Measurements from ENCODE around the gene LAMB3. TPM values are rescaled to one million over a fixed set of nuclear protein-coding genes. Genes with fewer than 3 reads are reported as not detected.

LAMB3 gene
- total and polyA plus RNA-seq, 2 donors (not counting 1 experiment from before 2014, with no cell fraction given): 0.33 to 0.37 TPM

GRCh38 chr1:209688746-209689234, 36.6 kb upstream of the LAMB3 start:
- Mint-ChIP-seq H3K4me1 (peaks cover 3% of the 10 kb centered on the region), H3K4me3 (no peak overlapping the region), H3K9me3 (ENCODE audit: insufficient read depth) (no peaks in the 10 kb centered on the region), H3K27me3 (peaks cover 19% of the 10 kb centered on the region), H3K27ac (no peak overlapping the region)
- peaks cover 4 to 7% of the 10 kb centered on the region in 2 donors for H3K4me1 ChIP-seq (ENCODE audit: control insufficient read depth in 2 of 2, insufficient read depth in 2 of 2, low read length in 2 of 2)
- no peaks in the 10 kb centered on the region for H4K20me1 ChIP-seq (ENCODE audit: control insufficient read depth, insufficient read depth, low read length, poor library complexity, severe bottlenecking)
- ATAC-seq (ENCODE audit: low read depth) (no peak), DNase-seq (no peak)
- CTCF ChIA-PET: interaction anchor here (1.2 to 2.4 kb wide), 2 partner anchors 8 to 119 kb away, joined by 4 to 9 read pairs; no protein-coding TSS in a partner anchor
- WGBS (ENCODE audit: insufficient coverage): no CpG with 5 or more reads among the region's 1 CpG
- no peak overlapping the region for H3K4me3 ChIP-seq (ENCODE audit: control extremely low read depth in 1 of 5, extremely low read depth in 1 of 5, insufficient read depth in 1 of 5, low read depth in 2 of 5, low read length in 4 of 5)
- intact Hi-C loops (cut with micrococcal nuclease): no loop called here
- H3K27me3 ChIP-seq (replicated peaks in 1 of 4; ENCODE audit: control extremely low read depth in 1 of 4, control insufficient read depth in 3 of 4, insufficient read depth in 4 of 4, low read length in 3 of 4): peaks cover 0 to 8% (median 3%) of the 10 kb centered on the region in 4 experiments
- TF ChIP-seq EZH2 (IDR thresholded peaks at IDR 0.05; ENCODE audit: borderline replicate concordance, insufficient read depth, low read depth, low read length, poor library complexity, severe bottlenecking): no peak
- TF ChIP-seq CTCF (IDR thresholded peaks at IDR 0.05): no peak
- no peaks in the 10 kb centered on the region for H3K36me3 ChIP-seq (replicated peaks in 1 of 2; ENCODE audit: control extremely low read depth in 1 of 2, control insufficient read depth in 1 of 2, extremely low read depth in 1 of 2, insufficient read depth in 2 of 2, low read length in 1 of 2)
- H3K9ac ChIP-seq (ENCODE audit: low read length): no peak overlapping the region
- H2AFZ ChIP-seq (ENCODE audit: insufficient read depth, low read depth, low read length, poor library complexity, severe bottlenecking): no peak overlapping the region
- H3K79me2 ChIP-seq (ENCODE audit: control insufficient read depth, insufficient read depth, low read length): no peaks in the 10 kb centered on the region
- no peak overlapping the region for H3K27ac ChIP-seq (ENCODE audit: low read length in 2 of 2)
- no peaks in the 10 kb centered on the region for H3K9me3 ChIP-seq (ENCODE audit: control extremely low read depth in 1 of 3, control insufficient read depth in 2 of 3, insufficient read depth in 1 of 3, low read length in 2 of 3)
- no peak overlapping the region for H3K4me2 ChIP-seq (replicated peaks; ENCODE audit: low read depth, low read length, poor library complexity, severe bottlenecking)
- POLR2A ChIA-PET: no interaction called here

- ATAC-seq (ENCODE audit: low read depth) (no peak), DNase-seq (no peak)
- Histone ChIP-seq H3K9me3 (ENCODE audit: control extremely low read depth in 1 of 3, control insufficient read depth in 2 of 3, insufficient read depth in 1 of 3, low read length in 2 of 3) (no peaks in the 10 kb centered on the region), H3K4me2 (replicated peaks; ENCODE audit: low read depth, low read length, poor library complexity, severe bottlenecking) (no peak overlapping the region), H3K79me2 (ENCODE audit: control insufficient read depth, insufficient read depth, low read length) (no peaks in the 10 kb centered on the region), H3K27ac (ENCODE audit: low read length in 2 of 2) (no peak overlapping the region), H4K20me1 (ENCODE audit: control insufficient read depth, insufficient read depth, low read length, poor library complexity, severe bottlenecking) (no peaks in the 10 kb centered on the region), H3K27me3 (replicated peaks in 1 of 4; ENCODE audit: control extremely low read depth in 1 of 4, control insufficient read depth in 3 of 4, insufficient read depth in 4 of 4, low read length in 3 of 4) (peaks cover 0 to 22% (median 7%) of the 10 kb centered on the region in 4 experiments), H3K9ac (ENCODE audit: low read length) (no peak overlapping the region), H3K4me1 (ENCODE audit: control insufficient read depth in 2 of 2, insufficient read depth in 2 of 2, low read length in 2 of 2) (no peaks in the 10 kb centered on the region), H3K36me3 (replicated peaks in 1 of 2; ENCODE audit: control extremely low read depth in 1 of 2, control insufficient read depth in 1 of 2, extremely low read depth in 1 of 2, insufficient read depth in 2 of 2, low read length in 1 of 2) (no peaks in the 10 kb centered on the region), H3K4me3 (ENCODE audit: control extremely low read depth in 1 of 5, extremely low read depth in 1 of 5, insufficient read depth in 1 of 5, low read depth in 2 of 5, low read length in 4 of 5) (no peak overlapping the region), H2AFZ (ENCODE audit: insufficient read depth, low read depth, low read length, poor library complexity, severe bottlenecking) (no peak overlapping the region)
- TF ChIP-seq EZH2 (IDR thresholded peaks at IDR 0.05; ENCODE audit: borderline replicate concordance, insufficient read depth, low read depth, low read length, poor library complexity, severe bottlenecking): no peak
- intact Hi-C loops (cut with micrococcal nuclease): no loop called here
- 82% methylated on average over 2 of the region's 4 CpGs for WGBS (ENCODE audit: insufficient coverage)
- Mint-ChIP-seq H3K4me3 (no peak overlapping the region), H3K4me1 (no peaks in the 10 kb centered on the region), H3K27me3 (peaks cover 30% of the 10 kb centered on the region), H3K9me3 (ENCODE audit: insufficient read depth) (no peaks in the 10 kb centered on the region), H3K27ac (no peak overlapping the region)
- CTCF ChIA-PET: interaction anchor here (1.0 kb wide), 1 partner anchor 11 kb away, joined by 3 read pairs; no protein-coding TSS in a partner anchor
- POLR2A ChIA-PET: no interaction called here
Observed at GRCh38 chr1:209686322-209686721, 34.1 kb upstream of the LAMB3 start.
